ENCODE data around the gene ADAM15.

ADAM15 gene

DNA sequence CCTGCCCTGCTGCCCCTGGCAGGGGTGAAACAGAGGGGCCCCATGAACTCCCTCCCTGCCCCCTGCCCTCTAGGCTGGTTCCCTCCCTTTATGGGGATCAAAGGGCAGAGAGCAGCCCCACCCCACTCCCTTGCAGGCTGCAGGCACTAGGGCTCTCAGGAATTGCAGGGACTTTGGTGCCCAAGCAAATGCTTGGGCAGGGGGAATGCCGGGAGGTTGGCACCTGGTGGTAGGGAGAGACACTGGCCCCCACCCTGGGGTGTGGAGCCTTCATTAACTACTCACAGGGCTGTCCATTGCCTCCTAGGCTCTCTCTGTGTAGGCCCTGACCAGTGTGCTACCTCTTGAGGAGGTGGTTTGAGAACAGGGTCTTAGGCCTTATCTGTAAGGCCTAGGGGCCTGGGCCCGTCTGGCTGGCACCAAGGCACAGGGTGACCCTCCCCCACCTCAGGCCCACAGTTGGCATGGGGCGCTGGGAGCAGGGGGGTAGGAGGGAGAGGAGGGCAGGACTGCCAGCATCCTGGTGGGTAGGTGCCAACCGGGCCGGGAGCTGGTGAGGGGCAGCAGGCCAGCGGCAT is 43.8 kb upstream of the ADAM15 start:
- peaks cover 18% of the 10 kb centered on the region for H3K4me1 Mint-ChIP-seq
- no peaks in the 10 kb centered on the region for H3K36me3 Mint-ChIP-seq (ENCODE audit: low read depth)
- no peaks in the 10 kb centered on the region for H3K27me3 Mint-ChIP-seq (ENCODE audit: low read depth)
- TF ChIP-seq CTCF (IDR thresholded peaks at IDR 0.05; ENCODE audit: unreplicated experiment in 3 of 3), result no peak
- H3K9me3 Mint-ChIP-seq, result no peaks in the 10 kb centered on the region
- no peak overlapping the region for H3K4me3 Mint-ChIP-seq
- no peak overlapping the region for H3K27ac Mint-ChIP-seq

- TF ChIP-seq CTCF (IDR thresholded peaks at IDR 0.05; ENCODE audit: unreplicated experiment in 3 of 3), result no peak
- Mint-ChIP-seq H3K4me1 (peaks cover 22% of the 10 kb centered on the region), H3K36me3 (ENCODE audit: low read depth) (no peaks in the 10 kb centered on the region), H3K27ac (no peak overlapping the region), H3K4me3 (no peak overlapping the region), H3K27me3 (ENCODE audit: low read depth) (no peaks in the 10 kb centered on the region), H3K9me3 (no peaks in the 10 kb centered on the region)
Measured at GRCh38 chr1:155008015-155008941, 42.8 kb upstream of the ADAM15 start.

DNA sequence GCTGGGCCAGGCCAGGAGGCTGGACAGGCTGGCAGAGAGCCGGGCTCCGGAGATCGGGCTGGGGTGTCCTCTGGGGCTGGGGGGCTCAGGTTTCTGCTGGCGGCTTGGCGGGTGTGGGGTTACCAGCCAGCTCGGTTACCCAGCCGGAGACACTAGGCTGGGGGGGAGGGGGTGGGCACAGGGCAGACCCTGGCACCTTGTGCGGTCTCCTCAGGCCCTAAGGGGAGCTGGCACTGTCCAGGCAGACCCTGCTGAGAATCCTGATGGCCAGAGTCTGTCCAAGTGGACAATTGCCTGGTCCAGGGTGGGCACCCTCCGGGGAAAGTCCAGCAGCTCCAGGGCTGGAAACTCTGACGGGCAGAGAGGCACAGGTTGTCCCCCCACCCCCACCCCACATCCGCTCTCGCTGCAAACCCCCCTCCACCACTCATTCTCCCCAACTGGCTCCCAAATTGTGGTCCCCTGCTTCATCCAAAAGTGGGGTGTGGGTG is 41.9 kb upstream of the ADAM15 start:
- no peaks in the 10 kb centered on the region for H3K9me3 Mint-ChIP-seq
- no peaks in the 10 kb centered on the region for H3K36me3 Mint-ChIP-seq (ENCODE audit: low read depth)
- no peak overlapping the region for H3K4me3 Mint-ChIP-seq
- no peak for TF ChIP-seq CTCF (IDR thresholded peaks at IDR 0.05; ENCODE audit: unreplicated experiment in 3 of 3)
- no peak overlapping the region for H3K27ac Mint-ChIP-seq
- H3K4me1 Mint-ChIP-seq, result peaks cover 19% of the 10 kb centered on the region
- no peaks in the 10 kb centered on the region for H3K27me3 Mint-ChIP-seq (ENCODE audit: low read depth)

DNA sequence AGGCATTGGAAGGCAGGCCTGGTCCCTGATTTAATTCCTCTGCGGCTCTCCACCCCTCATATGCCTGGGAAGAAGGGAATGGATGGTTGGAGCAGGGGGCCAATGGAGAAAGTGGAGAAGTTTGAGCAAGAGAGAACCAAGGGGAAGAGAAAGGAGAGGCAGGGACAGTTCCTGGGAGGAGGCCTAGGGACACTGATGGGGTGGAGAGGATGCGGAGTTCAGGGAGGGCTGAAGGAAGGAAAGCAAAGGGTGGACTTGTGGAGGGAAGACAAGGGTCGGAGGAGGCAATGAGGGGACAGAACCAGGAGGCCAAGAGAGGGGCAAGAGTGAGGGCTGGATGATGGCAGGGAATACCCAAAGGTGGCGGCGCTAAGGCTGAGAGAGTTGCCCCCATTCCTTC is 41.4 kb upstream of the ADAM15 start:
- H3K27me3 Mint-ChIP-seq (ENCODE audit: low read depth), result no peaks in the 10 kb centered on the region
- no peak overlapping the region for H3K4me3 Mint-ChIP-seq
- no peaks in the 10 kb centered on the region for H3K9me3 Mint-ChIP-seq
- TF ChIP-seq CTCF (IDR thresholded peaks at IDR 0.05; ENCODE audit: unreplicated experiment in 3 of 3), result no peak
- H3K4me1 Mint-ChIP-seq, result peaks cover 17% of the 10 kb centered on the region
- H3K27ac Mint-ChIP-seq, result no peak overlapping the region
- H3K36me3 Mint-ChIP-seq (ENCODE audit: low read depth), result no peaks in the 10 kb centered on the region

- H3K27me3 Mint-ChIP-seq (ENCODE audit: low read depth), result no peaks in the 10 kb centered on the region
- no peaks in the 10 kb centered on the region for H3K36me3 Mint-ChIP-seq (ENCODE audit: low read depth)
- no peak overlapping the region for H3K27ac Mint-ChIP-seq
- H3K4me1 Mint-ChIP-seq, result peaks cover 17% of the 10 kb centered on the region
- no peak for TF ChIP-seq CTCF (IDR thresholded peaks at IDR 0.05; ENCODE audit: unreplicated experiment in 3 of 3)
- H3K4me3 Mint-ChIP-seq, result no peak overlapping the region
- no peaks in the 10 kb centered on the region for H3K9me3 Mint-ChIP-seq
Measured at GRCh38 chr1:155010211-155010918, 40.8 kb upstream of the ADAM15 start.

All from nephron (organoid).